HG03060 (cell line): ENCODE measurements around the gene SRP72.
"Not testable (repeated sequence)": the region's sequence is repeated elsewhere in the genome, so short reads cannot be mapped to it uniquely, and the experiment has no call there.

Source experiments
- ATAC-seq: cut with Tn5 transposase; IDR thresholded peaks from one replicate; pipeline ENCODE4 v1.9.1; 2021; ENCODE audit warnings: low read depth, moderate number of reproducible peaks; ENCODE audit not compliant: unreplicated experiment

The SRP72 gene

GRCh38 chr4:56463711-56464110 lies 3.7 kb upstream of the SRP72 start:
- no peak for ATAC-seq

DNA sequence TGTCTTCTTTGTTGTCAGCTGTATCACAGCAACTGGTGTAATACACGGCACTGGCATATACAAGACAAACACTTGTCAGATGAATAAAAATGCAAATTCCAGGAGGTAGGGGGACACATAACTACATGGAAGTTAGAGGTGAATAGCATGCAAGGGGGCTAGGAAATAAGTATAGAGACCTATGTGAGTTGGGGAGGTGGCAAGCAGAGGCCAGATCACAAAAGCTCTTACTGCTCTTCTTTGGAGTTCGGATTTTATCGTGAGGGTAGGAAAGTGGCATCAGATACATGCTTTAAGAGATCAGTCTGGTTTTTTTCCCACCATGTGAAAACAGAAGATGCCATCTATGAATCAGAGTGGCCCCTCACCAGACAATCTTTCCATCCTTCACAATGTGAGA lies 2.8 kb upstream of the SRP72 start:
- no peak for ATAC-seq

- no peak for ATAC-seq
Observed at GRCh38 chr4:56465599-56466295, 1.7 kb upstream of the SRP72 start.

GRCh38 chr4:56466296-56466761 lies 1.1 kb upstream of the SRP72 start:
- not testable (repeated sequence) for ATAC-seq

DNA sequence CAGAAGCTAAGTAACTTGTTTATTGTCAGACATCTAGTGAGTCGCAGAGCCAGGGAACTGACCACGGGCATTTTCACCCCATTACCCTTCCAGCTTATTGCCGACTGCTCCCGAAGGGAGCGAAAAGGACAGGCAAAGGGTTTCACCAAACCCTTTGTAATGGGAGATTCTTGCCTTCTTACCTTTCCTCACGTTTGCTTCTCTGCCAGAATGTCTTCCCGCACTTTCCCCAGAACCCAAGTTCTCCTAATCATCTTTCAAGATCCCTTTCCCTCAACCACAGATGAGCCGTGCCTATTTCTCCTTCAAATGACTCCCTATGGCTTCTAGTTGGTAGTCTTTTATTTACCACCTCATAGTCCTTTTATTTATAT lies 520 bp upstream of the SRP72 start:
- no peak for ATAC-seq

- ATAC-seq = peak; percentile 28
Observed at GRCh38 chr4:56468097-56468422, 643 bp downstream of the SRP72 start.

- ATAC-seq = no peak
Observed at GRCh38 chr4:56469489-56470210, 2.2 kb downstream of the SRP72 start.

- no peak for ATAC-seq
Observed at GRCh38 chr4:56475917-56476316, 8.5 kb downstream of the SRP72 start.

GRCh38 chr4:56477192-56477702 lies 9.8 kb downstream of the SRP72 start:
- ATAC-seq = no peak

GRCh38 chr4:56480691-56481090 lies 13.3 kb downstream of the SRP72 start:
- ATAC-seq = no peak

- no peak for ATAC-seq
Observed at GRCh38 chr4:56496241-56496640, 28.8 kb downstream of the SRP72 start.

DNA sequence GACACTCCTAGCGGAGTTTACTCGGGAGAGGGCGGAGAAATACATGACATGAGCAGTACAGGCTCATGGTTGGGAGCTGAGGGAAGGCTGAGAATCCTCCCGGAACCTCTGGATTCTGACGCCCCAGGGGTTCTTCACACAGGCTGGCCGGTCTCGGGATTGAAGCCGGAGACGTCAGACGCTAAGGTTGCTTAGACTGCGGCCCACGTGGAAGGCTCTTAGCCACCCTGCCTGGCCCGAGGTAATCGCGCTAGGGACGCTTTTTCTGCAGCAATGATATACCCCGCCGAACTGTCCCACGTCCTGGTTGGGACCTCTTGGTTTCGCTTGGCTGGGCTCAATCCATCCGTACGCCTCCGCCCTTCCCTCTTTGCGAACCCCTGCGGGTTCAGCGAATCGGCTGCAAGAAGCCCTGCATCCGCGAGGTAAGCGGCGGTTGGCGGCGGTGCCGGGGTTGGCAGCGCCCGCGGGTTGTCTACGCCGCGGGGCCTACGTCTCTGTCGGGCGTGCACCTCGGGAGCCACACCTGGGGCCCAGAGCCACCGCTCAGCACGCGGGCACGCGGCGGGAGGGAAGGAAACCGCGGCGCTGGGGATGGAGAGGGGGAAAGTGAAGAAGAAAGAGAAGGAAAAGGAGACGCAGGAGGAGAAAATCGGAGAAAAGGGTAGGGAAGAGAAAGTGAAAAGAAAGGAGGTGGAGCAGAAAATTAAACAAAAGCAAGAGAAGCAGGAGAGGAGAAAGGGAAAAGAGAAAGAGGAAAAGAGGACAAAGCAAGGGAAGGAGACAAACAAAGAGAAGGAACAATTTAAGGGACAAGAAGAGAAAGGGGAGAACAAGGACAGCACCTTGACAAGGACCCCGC lies 38.1 kb downstream of the SRP72 start, which contains the start of gene ARL9:
Gene ARL9, plus strand, starts transcription at position 523 of the 862 bp plus-strand sequence. Its CDS starts 72 bp downstream, at position 595.
- ATAC-seq = no peak

DNA sequence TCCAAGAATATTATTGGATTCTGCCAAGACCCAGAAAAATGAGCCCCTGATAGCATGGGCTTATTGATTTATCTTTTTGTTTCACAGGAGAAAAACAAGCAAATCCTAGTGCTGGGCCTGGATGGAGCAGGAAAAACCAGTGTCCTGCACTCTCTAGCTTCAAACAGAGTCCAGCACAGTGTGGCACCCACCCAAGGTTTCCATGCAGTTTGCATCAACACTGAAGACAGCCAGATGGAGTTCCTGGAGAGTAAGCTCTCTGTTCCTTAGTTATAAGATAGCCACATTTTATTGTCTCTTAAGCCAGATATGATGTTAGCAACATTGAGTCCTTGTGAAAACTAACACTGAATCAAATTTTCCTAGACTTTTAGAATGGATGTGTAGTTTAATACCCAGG lies 43.7 kb downstream of the SRP72 start:
- no peak for ATAC-seq

DNA sequence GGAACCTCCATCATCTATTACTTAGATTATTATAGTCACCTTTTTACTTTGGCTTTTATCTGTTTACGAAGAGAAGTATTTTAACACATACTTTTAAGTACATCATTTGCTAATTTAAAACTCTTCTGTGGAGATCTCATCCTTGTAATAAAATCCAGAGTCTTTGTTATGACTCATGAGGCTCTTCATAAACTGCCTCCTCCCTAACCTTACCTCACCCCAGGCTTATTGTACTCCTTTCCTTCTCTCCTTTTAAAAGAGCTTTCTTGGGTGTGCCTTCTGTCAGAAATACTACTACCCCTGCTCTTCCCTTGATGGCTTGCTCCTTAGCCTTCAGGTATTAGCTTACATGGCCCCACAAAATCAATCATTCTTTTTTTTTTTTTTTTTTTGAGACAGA lies 44.7 kb downstream of the SRP72 start:
- ATAC-seq = no peak

- ATAC-seq = no peak
Observed at GRCh38 chr4:56513517-56513916, 46.1 kb downstream of the SRP72 start.

DNA sequence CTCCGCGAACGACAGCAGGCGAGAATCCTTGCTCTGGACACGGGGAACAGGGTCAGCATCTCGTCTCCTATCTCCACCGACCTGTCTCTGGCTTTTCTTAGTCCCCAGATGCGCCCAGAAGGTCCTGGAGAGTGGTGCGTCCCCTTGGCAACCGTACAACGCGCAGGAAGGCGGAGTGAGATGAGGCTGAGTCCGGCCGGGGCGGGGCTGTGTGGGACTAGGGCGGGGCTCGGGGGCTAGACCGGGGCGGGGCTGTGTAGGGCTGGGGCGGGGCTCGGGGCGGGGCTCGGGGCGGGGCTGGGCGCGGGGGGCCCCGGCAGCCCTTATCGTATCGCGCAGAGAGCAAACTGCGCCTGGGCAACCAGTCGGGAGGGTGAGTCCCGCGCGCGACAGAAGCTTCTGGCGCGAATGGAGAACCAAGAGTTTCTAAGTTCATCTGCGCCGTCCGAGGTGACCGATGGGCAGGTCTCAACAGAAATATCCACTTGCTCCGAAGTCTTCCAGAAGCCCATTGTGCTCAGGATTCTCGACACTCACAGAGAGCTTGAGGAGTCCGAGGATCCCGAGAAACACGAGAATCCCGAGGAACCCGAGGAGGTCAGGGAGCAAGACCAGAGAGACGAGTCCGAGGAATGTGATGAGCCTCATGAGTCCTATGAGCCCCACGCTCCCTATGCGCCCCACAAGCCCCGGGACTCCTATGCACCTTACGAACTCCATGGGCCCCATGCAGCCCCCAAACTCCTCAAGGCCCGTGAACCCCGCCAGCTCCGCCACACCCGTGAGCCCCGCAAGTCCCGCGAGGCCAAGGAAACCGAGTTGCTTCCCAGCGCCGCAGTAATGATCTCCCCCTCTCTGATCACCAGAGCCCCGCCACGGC lies 63.1 kb downstream of the SRP72 start:
- peak; percentile 52 for ATAC-seq

DNA sequence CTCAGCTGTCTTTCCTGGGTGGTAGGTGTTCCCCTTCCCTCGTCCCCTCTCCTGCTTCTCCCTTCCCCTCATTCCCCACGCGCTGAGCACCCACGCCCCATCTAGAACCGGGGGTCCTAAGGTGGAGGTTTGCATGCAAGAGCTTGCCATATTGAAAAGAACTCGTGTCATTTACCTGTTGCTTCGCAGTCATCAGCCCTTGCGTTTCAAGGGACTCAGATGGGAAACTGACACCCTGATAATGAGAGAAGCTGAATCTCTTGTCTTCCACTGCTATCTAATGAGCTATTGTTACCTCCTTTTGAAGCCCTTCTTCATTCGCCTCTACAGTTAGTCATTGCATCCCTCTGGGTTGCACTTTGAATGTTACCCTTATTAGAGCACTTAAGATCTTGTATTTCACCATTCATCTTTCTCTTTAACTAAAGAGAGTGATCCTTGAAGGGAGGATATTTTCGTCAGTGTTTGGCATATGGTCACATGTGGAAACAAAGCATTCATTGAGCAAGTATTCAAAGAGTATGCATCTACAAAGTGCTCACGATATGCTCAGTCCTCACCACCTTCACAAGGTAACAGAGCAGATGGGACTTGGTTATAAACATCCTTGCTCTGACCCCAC lies 63.8 kb downstream of the SRP72 start:
- no peak for ATAC-seq

GRCh38 chr4:56531823-56532222 lies 64.4 kb downstream of the SRP72 start:
- ATAC-seq = no peak

DNA sequence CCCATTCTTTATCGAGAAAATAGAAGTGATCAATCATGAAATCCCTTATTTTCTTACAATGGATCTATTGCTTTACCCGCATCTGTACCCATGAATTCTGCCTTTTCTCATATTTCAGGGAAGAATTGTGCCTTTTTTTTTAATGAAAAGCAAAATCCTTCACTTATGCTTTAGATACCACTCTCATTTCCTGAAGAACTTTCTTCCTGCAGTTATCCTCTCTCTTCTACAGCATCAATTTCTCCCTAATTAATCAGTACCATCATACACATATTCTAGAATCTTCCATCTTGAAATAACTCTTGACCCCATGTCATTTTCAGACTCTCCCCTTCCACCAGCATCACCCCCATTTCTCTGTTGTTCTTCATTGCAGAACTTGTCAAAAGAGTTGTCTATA lies 64.8 kb downstream of the SRP72 start:
- ATAC-seq = no peak

- ATAC-seq = no peak
Observed at GRCh38 chr4:56535915-56536314, 68.5 kb downstream of the SRP72 start.
